ENCODE data around the gene TTLL10. TPM values are rescaled to one million over a fixed set of nuclear protein-coding genes. Genes with fewer than 3 reads are reported as not detected.

Gene TTLL10
- total and polyA plus RNA-seq, 8 donors = 0.13 to 6.4 (median 0.46) TPM; not detected in 5

GRCh38 chr1:1237874-1238701, 64.4 kb downstream of the TTLL10 start:
- 26 to 61% (median 39%) methylated on average over 23 to 48 of the region's 48 CpGs for WGBS, 5 donors
- peaks cover 0 to 54% (median 41%) of the 10 kb centered on the region in 3 donors for H3K27me3 ChIP-seq
- peaks cover 0 to 22% (median 15%) of the 10 kb centered on the region in 4 donors for H3K36me3 ChIP-seq
- H3K4me1 ChIP-seq = peaks cover 14 to 40% (median 37%) of the 10 kb centered on the region in 4 donors
- peak in 1 of 2 donors; percentile 60 for DNase-seq
- no peak overlapping the region for H3K27ac ChIP-seq
- no peaks in the 10 kb centered on the region for H3K9me3 ChIP-seq
- no peak for TF ChIP-seq CTCF (IDR thresholded peaks at IDR 0.05)
- no peak for TF ChIP-seq POLR2AphosphoS5 (IDR thresholded peaks at IDR 0.05)
- no peak for TF ChIP-seq EP300 (IDR thresholded peaks at IDR 0.05)
- TF ChIP-seq POLR2A (IDR thresholded peaks at IDR 0.05) = no peak
- intact Hi-C loops (cut with DNase I; ENCODE audit: low total_unique reads) = no loop called here
- no peak overlapping the region for H3K4me3 ChIP-seq

GRCh38 chr1:1238702-1239178, 65.1 kb downstream of the TTLL10 start:
- WGBS, 5 donors = 44 to 68% (median 58%) methylated on average over 19 of the region's 19 CpGs
- DNase-seq = no peak
- H3K36me3 ChIP-seq = peaks cover 0 to 22% (median 15%) of the 10 kb centered on the region in 4 donors
- no peak overlapping the region for H3K27ac ChIP-seq
- peaks cover 13 to 37% (median 33%) of the 10 kb centered on the region in 4 donors for H3K4me1 ChIP-seq
- no peak overlapping the region for H3K4me3 ChIP-seq
- no peaks in the 10 kb centered on the region for H3K9me3 ChIP-seq
- intact Hi-C loops (cut with DNase I; ENCODE audit: low total_unique reads) = no loop called here
- TF ChIP-seq POLR2A (IDR thresholded peaks at IDR 0.05) = no peak
- no peak for TF ChIP-seq CTCF (IDR thresholded peaks at IDR 0.05)
- no peak for TF ChIP-seq POLR2AphosphoS5 (IDR thresholded peaks at IDR 0.05)
- TF ChIP-seq EP300 (IDR thresholded peaks at IDR 0.05) = no peak
- peaks cover 0 to 60% (median 41%) of the 10 kb centered on the region in 3 donors for H3K27me3 ChIP-seq

GRCh38 chr1:1239227-1239613, 65.5 kb downstream of the TTLL10 start:
- H3K36me3 ChIP-seq = peaks cover 0 to 18% (median 13%) of the 10 kb centered on the region in 4 donors
- H3K27ac ChIP-seq = no peak overlapping the region
- peaks cover 13 to 38% (median 35%) of the 10 kb centered on the region in 4 donors for H3K4me1 ChIP-seq
- H3K27me3 ChIP-seq = peaks cover 0 to 65% (median 41%) of the 10 kb centered on the region in 3 donors
- TF ChIP-seq CTCF (IDR thresholded peaks at IDR 0.05) = no peak
- TF ChIP-seq POLR2A (IDR thresholded peaks at IDR 0.05) = no peak
- TF ChIP-seq EP300 (IDR thresholded peaks at IDR 0.05) = no peak
- no peak for TF ChIP-seq POLR2AphosphoS5 (IDR thresholded peaks at IDR 0.05)
- no peak for DNase-seq
- intact Hi-C loops (cut with DNase I; ENCODE audit: low total_unique reads) = no loop called here
- no peak overlapping the region for H3K4me3 ChIP-seq
- 52 to 87% (median 66%) methylated on average over 3 to 15 of the region's 15 CpGs for WGBS, 5 donors
- H3K9me3 ChIP-seq = no peaks in the 10 kb centered on the region

GRCh38 chr1:1239614-1240347, 66.1 kb downstream of the TTLL10 start:
- H3K4me3 ChIP-seq = no peak overlapping the region
- no peaks in the 10 kb centered on the region for H3K9me3 ChIP-seq
- 29 to 46% (median 35%) methylated on average over 6 to 30 of the region's 30 CpGs for WGBS, 5 donors
- no peak overlapping the region for H3K27ac ChIP-seq
- intact Hi-C loops (cut with DNase I; ENCODE audit: low total_unique reads) = no loop called here
- peaks cover 0 to 66% (median 41%) of the 10 kb centered on the region in 3 donors for H3K27me3 ChIP-seq
- peaks cover 0 to 12% (median 8%) of the 10 kb centered on the region in 4 donors for H3K36me3 ChIP-seq
- peaks cover 13 to 38% (median 35%) of the 10 kb centered on the region in 4 donors for H3K4me1 ChIP-seq
- TF ChIP-seq POLR2A (IDR thresholded peaks at IDR 0.05) (no peak), POLR2AphosphoS5 (IDR thresholded peaks at IDR 0.05) (no peak), CTCF (IDR thresholded peaks at IDR 0.05) (no peak), EP300 (IDR thresholded peaks at IDR 0.05) (no peak)
- no peak for DNase-seq

Measured in stomach (tissue), 9 donors.